ENCODE results near the gene TPSAB1.

- TF ChIP-seq CTCF (IDR thresholded peaks at IDR 0.05): no peak
- no peak for TF ChIP-seq POLR2A (IDR thresholded peaks at IDR 0.05)
- TF ChIP-seq POLR2AphosphoS5 (IDR thresholded peaks at IDR 0.05): no peak
These were observed 35.6 kb upstream of the TPSAB1 start for GRCh38 chr16:1204933-1205332.
